Neural progenitor cell (in vitro differentiated cells): ENCODE results near the gene C12orf57.

ENCODE experiments used
- EZH2 ChIP-seq: fragments of 200-600 bp; sonication (generic); IDR thresholded peaks from 2 replicates; pipeline ENCODE4 v1.6.1; 2017; ENCODE audit warnings: antibody characterized with exemption, mild to moderate bottlenecking, moderate library complexity
- TF ChIP-seq, protein P1 (sequence below): fragments of 200-600 bp; sonication (generic); IDR thresholded peaks from 2 replicates; pipeline ENCODE4 v1.5.1; 2017; ENCODE audit warnings: antibody characterized with exemption, mild to moderate bottlenecking

DNA sequence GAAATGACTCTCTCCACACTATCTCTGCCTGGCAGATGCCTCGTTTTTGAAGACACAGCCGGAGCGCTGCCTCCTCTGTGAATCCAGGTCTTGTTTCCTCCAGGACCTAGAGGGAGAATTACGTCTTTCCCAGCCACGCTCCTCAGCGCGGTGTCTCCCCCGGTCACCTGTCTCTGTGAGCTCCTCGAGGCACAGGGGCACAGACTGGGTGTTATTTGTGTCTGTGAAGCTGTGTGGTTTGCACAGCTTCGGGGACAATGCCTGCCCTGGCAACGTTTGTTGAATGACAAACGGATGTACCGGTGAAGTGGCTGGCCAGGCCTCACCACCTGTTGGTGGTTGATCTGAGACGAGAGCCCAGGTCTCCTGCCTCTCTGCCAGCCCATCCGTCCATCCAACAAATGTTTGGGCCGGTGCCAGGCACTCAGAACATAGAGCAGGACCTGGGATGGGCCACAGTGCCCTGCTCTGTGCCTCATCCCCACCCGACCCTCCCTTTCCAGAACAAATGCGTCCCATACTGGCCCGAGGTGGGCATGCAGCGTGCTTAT is 13.4 kb downstream of the C12orf57 start:
- TF ChIP-seq, protein P1, sequence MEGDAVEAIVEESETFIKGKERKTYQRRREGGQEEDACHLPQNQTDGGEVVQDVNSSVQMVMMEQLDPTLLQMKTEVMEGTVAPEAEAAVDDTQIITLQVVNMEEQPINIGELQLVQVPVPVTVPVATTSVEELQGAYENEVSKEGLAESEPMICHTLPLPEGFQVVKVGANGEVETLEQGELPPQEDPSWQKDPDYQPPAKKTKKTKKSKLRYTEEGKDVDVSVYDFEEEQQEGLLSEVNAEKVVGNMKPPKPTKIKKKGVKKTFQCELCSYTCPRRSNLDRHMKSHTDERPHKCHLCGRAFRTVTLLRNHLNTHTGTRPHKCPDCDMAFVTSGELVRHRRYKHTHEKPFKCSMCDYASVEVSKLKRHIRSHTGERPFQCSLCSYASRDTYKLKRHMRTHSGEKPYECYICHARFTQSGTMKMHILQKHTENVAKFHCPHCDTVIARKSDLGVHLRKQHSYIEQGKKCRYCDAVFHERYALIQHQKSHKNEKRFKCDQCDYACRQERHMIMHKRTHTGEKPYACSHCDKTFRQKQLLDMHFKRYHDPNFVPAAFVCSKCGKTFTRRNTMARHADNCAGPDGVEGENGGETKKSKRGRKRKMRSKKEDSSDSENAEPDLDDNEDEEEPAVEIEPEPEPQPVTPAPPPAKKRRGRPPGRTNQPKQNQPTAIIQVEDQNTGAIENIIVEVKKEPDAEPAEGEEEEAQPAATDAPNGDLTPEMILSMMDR: no peak
- TF ChIP-seq EZH2: no peak
